ENCODE data around the gene GLT8D2.
A peak's percentile ranks its signal among the peaks of the same experiment; 100 is the strongest.

Gene GLT8D2

DNA sequence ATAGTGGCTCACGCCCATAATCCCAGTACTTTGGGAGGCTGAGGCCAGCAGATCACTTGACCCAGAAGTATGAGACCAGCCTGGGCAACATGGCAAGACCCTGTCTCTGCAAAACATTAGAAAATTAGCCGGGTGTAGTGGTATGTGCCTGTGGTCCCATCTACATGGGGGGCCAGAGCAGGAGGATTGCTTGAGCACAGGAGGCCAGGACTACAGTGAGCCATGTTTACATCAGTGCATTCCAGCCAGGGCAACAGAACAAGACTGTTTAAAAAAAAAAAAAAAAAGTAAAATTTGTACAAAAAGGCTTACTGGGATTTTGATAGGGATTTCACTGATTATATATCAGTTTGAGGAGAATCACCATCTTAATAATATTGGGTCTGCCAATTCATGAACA, 22.1 kb upstream of the GLT8D2 start:
- no peaks in the 10 kb centered on the region for H3K9me3 ChIP-seq (ENCODE audit: control insufficient read depth, low read length)

DNA sequence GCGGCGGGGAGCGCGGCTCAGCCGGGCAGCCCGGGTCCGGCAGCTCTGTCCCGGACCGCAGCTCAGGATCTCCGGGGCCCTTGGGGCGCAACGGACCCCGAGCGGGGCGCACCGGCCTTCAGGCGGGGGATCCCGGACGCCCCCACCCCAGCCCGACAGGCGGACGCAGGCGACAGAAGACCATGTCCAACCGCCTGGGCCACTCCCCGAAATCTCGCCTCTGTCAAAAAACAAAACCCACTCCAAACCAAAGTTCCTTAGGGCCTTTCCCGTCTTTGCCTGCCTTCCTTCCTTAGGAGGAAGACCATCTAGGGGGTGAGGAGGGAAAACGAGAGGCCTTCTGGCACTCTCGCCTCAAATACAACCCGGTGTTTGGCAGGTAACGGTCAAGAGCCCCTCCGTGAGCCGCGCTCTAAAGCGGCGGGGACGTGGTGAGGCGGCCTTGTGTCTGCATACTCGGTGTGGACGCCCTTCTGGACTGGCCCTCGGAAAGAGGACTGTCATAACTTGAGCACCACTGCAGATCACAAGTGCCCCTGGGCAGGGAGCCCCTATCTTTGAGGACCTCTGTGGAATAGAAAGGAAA, 14.9 kb upstream of the GLT8D2 start:
- H3K27ac ChIP-seq (ENCODE audit: low read depth, low read length, severe bottlenecking) = no peak overlapping the region

More for the DNA sequence above, 22.1 kb upstream of the GLT8D2 start:
- Histone ChIP-seq H3K36me3 (ENCODE audit: control insufficient read depth, insufficient read depth, low read length) (peaks cover 7% of the 10 kb centered on the region), H3K27ac (ENCODE audit: low read depth, low read length, severe bottlenecking) (no peak overlapping the region), H3K4me1 (ENCODE audit: control insufficient read depth, insufficient read depth, low read length, poor library complexity, severe bottlenecking) (no peaks in the 10 kb centered on the region), H3K4me3 (ENCODE audit: extremely low read depth, insufficient read depth, low read length, poor library complexity, severe bottlenecking) (no peak overlapping the region)
- WGBS, 2 experiments (ENCODE audit: insufficient coverage in 2 of 2) = 84 to 100% methylated on average over 2 of the region's 2 CpGs

GRCh38 chr12:104064031-104064841, 14.2 kb upstream of the GLT8D2 start, which contains the start of gene HCFC2:
TSS of gene HCFC2 (plus strand) at chr12:104064531. CDS start at chr12:104064561, 30 bp downstream.
- Histone ChIP-seq H3K36me3 (ENCODE audit: control insufficient read depth, insufficient read depth, low read length) (no peaks in the 10 kb centered on the region), H3K9me3 (ENCODE audit: control insufficient read depth, low read length) (no peaks in the 10 kb centered on the region), H3K4me3 (ENCODE audit: extremely low read depth, insufficient read depth, low read length, poor library complexity, severe bottlenecking) (peak within 1 kb of the TSS; percentile 90), H3K4me1 (ENCODE audit: control insufficient read depth, insufficient read depth, low read length, poor library complexity, severe bottlenecking) (no peaks in the 10 kb centered on the region), H3K27ac (ENCODE audit: low read depth, low read length, severe bottlenecking) (peak within 1 kb of the TSS; percentile 67)
- WGBS, 2 experiments (ENCODE audit: insufficient coverage in 2 of 2) = 0 to 1% methylated on average over 43 to 47 of the region's 74 CpGs

More for the DNA sequence above, 14.9 kb upstream of the GLT8D2 start:
- no peaks in the 10 kb centered on the region for H3K4me1 ChIP-seq (ENCODE audit: control insufficient read depth, insufficient read depth, low read length, poor library complexity, severe bottlenecking)
- H3K9me3 ChIP-seq (ENCODE audit: control insufficient read depth, low read length) = no peaks in the 10 kb centered on the region
- no peaks in the 10 kb centered on the region for H3K36me3 ChIP-seq (ENCODE audit: control insufficient read depth, insufficient read depth, low read length)
- H3K4me3 ChIP-seq (ENCODE audit: extremely low read depth, insufficient read depth, low read length, poor library complexity, severe bottlenecking) = peak overlapping the region; percentile 90
- 4% methylated on average over 26 to 29 of the region's 41 CpGs for WGBS, 2 experiments (ENCODE audit: insufficient coverage in 2 of 2)

DNA sequence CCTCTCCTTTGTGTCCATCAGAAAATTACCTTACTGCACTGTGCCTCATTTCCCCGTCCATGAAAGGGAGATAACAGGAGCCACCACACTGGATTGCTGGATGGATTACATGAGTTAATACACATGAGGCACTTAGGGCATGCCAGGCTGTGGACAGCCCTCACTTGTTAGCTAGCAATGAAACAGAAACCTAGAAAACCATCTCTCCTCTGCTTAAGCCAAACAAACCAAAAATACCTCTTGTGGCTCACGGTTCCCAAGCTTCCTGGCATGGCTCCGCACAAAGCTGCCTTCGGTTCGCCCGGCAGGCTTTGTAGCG, 13.7 kb upstream of the GLT8D2 start:
- Histone ChIP-seq H3K9me3 (ENCODE audit: control insufficient read depth, low read length) (no peaks in the 10 kb centered on the region), H3K36me3 (ENCODE audit: control insufficient read depth, insufficient read depth, low read length) (no peaks in the 10 kb centered on the region), H3K4me3 (ENCODE audit: extremely low read depth, insufficient read depth, low read length, poor library complexity, severe bottlenecking) (peak overlapping the region; percentile 90), H3K4me1 (ENCODE audit: control insufficient read depth, insufficient read depth, low read length, poor library complexity, severe bottlenecking) (no peaks in the 10 kb centered on the region), H3K27ac (ENCODE audit: low read depth, low read length, severe bottlenecking) (peak overlapping the region; percentile 67)
- WGBS, 2 experiments (ENCODE audit: insufficient coverage in 2 of 2) = 9 to 14% methylated on average over 7 of the region's 7 CpGs

- no peak overlapping the region for H3K27ac ChIP-seq (ENCODE audit: low read depth, low read length, severe bottlenecking)
- no peaks in the 10 kb centered on the region for H3K36me3 ChIP-seq (ENCODE audit: control insufficient read depth, insufficient read depth, low read length)
- 27 to 56% methylated on average over 1 to 2 of the region's 2 CpGs for WGBS, 2 experiments (ENCODE audit: insufficient coverage in 2 of 2)
- no peaks in the 10 kb centered on the region for H3K9me3 ChIP-seq (ENCODE audit: control insufficient read depth, low read length)
- no peaks in the 10 kb centered on the region for H3K4me1 ChIP-seq (ENCODE audit: control insufficient read depth, insufficient read depth, low read length, poor library complexity, severe bottlenecking)
- no peak overlapping the region for H3K4me3 ChIP-seq (ENCODE audit: extremely low read depth, insufficient read depth, low read length, poor library complexity, severe bottlenecking)
Observed at GRCh38 chr12:104060791-104061190, 10.8 kb upstream of the GLT8D2 start.

DNA sequence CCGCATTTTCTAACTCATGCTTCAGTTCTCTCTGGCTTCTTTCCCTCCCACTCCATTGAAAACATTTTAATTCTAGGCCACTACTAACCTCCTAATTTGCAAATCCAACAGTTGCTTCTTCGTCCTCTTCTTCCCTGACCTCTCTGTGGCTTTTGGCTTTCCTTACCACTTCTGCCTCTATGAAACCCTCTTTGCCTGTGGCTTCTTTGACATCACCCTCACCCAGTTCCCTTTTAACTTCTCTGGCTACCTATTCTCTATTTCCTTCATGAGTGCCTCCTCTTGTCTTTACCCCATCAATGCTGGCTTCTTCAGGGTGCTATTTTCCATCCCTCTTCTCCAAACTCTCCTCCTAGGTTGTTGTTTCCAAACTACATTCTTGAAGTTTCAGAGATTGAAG, 10.0 kb upstream of the GLT8D2 start:
- WGBS, 2 experiments (ENCODE audit: insufficient coverage in 2 of 2) = 84 to 92% methylated on average over 2 of the region's 2 CpGs
- no peaks in the 10 kb centered on the region for H3K4me1 ChIP-seq (ENCODE audit: control insufficient read depth, insufficient read depth, low read length, poor library complexity, severe bottlenecking)
- no peak overlapping the region for H3K27ac ChIP-seq (ENCODE audit: low read depth, low read length, severe bottlenecking)
- no peaks in the 10 kb centered on the region for H3K36me3 ChIP-seq (ENCODE audit: control insufficient read depth, insufficient read depth, low read length)
- H3K4me3 ChIP-seq (ENCODE audit: extremely low read depth, insufficient read depth, low read length, poor library complexity, severe bottlenecking) = no peak overlapping the region
- no peaks in the 10 kb centered on the region for H3K9me3 ChIP-seq (ENCODE audit: control insufficient read depth, low read length)

- 92% methylated on average over 3 of the region's 4 CpGs; no CpG with 5 or more reads in 1 of the 2 experiments for WGBS, 2 experiments (ENCODE audit: insufficient coverage in 2 of 2)
- no peak overlapping the region for H3K27ac ChIP-seq (ENCODE audit: low read depth, low read length, severe bottlenecking)
Observed at GRCh38 chr12:104058802-104059201, 8.8 kb upstream of the GLT8D2 start.

DNA sequence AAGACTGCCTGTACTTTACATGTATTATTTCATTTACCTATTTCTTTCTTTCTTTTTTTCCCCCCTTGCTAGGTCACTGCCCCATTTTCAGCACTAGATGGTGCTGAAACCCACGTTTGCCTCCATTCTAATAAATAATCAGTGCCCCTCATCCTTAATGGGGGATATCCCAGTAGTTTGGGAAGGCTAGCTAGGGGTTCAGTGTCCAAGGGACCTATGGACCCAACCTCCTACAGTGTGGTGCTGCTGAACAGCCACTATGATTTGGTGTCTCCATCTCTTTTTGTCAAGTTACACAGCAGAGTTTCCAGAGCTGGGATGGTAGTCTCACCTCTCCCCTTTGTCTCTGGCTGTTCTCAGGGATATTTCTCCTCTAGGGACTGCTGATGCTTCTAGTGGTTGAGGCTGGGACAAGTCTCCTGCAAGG, 7.8 kb upstream of the GLT8D2 start:
- Histone ChIP-seq H3K9me3 (ENCODE audit: control insufficient read depth, low read length) (no peaks in the 10 kb centered on the region), H3K36me3 (ENCODE audit: control insufficient read depth, insufficient read depth, low read length) (no peaks in the 10 kb centered on the region), H3K4me3 (ENCODE audit: extremely low read depth, insufficient read depth, low read length, poor library complexity, severe bottlenecking) (no peak overlapping the region), H3K27ac (ENCODE audit: low read depth, low read length, severe bottlenecking) (no peak overlapping the region), H3K4me1 (ENCODE audit: control insufficient read depth, insufficient read depth, low read length, poor library complexity, severe bottlenecking) (no peaks in the 10 kb centered on the region)
- WGBS, 2 experiments (ENCODE audit: insufficient coverage in 2 of 2) = no CpG with 5 or more reads among the region's 1 CpG

More at GRCh38 chr12:104058802-104059201, 8.8 kb upstream of the GLT8D2 start:
- Histone ChIP-seq H3K36me3 (ENCODE audit: control insufficient read depth, insufficient read depth, low read length) (no peaks in the 10 kb centered on the region), H3K4me3 (ENCODE audit: extremely low read depth, insufficient read depth, low read length, poor library complexity, severe bottlenecking) (no peak overlapping the region), H3K9me3 (ENCODE audit: control insufficient read depth, low read length) (no peaks in the 10 kb centered on the region), H3K4me1 (ENCODE audit: control insufficient read depth, insufficient read depth, low read length, poor library complexity, severe bottlenecking) (no peaks in the 10 kb centered on the region)

DNA sequence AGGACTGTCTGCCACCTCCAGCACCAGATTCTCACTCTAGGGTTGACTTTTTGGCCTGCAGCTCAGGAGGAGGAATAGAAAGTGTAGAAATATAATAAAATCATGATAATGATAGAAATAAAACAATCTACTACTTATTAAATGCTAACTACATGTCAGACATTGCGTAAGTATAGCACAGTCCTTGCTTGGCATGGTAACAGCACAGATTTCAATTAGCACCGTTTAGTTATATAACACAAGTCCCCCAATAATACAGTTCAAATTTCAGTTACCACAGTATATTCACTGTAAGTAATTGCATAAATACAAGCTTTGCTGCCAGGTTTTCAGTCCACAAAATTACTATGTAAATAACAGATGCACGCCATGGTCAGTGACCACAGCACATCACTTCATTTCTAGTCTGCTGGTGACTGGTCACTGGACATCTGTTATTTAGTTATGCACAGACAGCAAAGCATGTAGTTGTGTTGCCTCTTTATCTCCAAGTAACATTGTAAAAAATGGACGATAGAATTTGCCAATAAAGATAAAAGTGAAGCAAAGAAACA, 6.5 kb upstream of the GLT8D2 start:
- 92 to 97% methylated on average over 3 to 4 of the region's 4 CpGs for WGBS, 2 experiments (ENCODE audit: insufficient coverage in 2 of 2)
- Histone ChIP-seq H3K4me1 (ENCODE audit: control insufficient read depth, insufficient read depth, low read length, poor library complexity, severe bottlenecking) (no peaks in the 10 kb centered on the region), H3K27ac (ENCODE audit: low read depth, low read length, severe bottlenecking) (no peak overlapping the region)

GRCh38 chr12:104055686-104056388, 5.8 kb upstream of the GLT8D2 start:
- Histone ChIP-seq H3K27ac (ENCODE audit: low read depth, low read length, severe bottlenecking) (no peak overlapping the region), H3K36me3 (ENCODE audit: control insufficient read depth, insufficient read depth, low read length) (no peaks in the 10 kb centered on the region), H3K4me1 (ENCODE audit: control insufficient read depth, insufficient read depth, low read length, poor library complexity, severe bottlenecking) (no peaks in the 10 kb centered on the region), H3K4me3 (ENCODE audit: extremely low read depth, insufficient read depth, low read length, poor library complexity, severe bottlenecking) (no peak overlapping the region), H3K9me3 (ENCODE audit: control insufficient read depth, low read length) (no peaks in the 10 kb centered on the region)
- 78 to 81% methylated on average over 4 to 5 of the region's 5 CpGs for WGBS, 2 experiments (ENCODE audit: insufficient coverage in 2 of 2)

More for the DNA sequence above, 6.5 kb upstream of the GLT8D2 start:
- no peaks in the 10 kb centered on the region for H3K36me3 ChIP-seq (ENCODE audit: control insufficient read depth, insufficient read depth, low read length)
- H3K4me3 ChIP-seq (ENCODE audit: extremely low read depth, insufficient read depth, low read length, poor library complexity, severe bottlenecking) = no peak overlapping the region
- H3K9me3 ChIP-seq (ENCODE audit: control insufficient read depth, low read length) = no peaks in the 10 kb centered on the region

Measured in mesodermal cell (in vitro differentiated cells).